Endothelial cell of hepatic sinusoid (primary cell): ENCODE data around the gene PISD.

Source experiments
- in situ Hi-C: cut with HindIII; loops from 2 replicates; pipeline ENCODE4 v1.10.0; 2017; ENCODE audit warnings: low sequenced_read_pairs

The PISD gene

DNA sequence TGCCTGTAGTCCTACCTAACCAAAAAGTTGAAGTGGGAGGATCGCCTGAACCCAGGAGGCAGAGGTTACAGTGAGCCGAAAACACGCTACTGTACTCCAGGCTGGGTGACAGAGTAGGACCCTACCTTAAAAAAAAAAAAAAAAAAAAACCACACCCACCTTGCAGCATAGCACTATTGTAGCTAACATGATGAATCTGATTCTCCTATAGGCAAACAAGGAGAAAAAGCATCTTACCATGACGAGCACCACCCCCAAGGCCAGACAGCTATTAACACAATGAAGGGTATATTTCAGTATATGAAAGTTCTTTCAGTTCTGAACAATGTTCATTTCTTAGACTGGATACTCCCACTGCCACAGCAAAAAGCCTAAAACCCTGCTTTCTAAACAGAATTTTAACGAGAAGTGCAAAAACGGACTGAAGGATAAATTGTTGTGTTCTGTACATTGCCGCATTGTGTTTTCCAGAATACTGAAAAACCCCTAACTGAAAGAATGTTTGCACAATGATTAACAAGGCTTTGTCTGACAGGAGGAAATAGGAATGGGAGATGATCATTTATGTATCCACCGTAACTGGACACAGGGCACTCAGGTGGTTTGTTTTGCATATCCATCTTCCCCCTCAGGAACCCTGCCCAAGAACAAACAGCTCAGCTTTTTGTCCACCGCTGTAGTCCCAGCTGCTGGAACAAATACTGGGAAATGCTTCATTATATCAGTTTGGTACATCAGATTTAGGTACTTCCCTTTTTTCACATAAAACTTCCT, 8.9 kb downstream of the PISD start:
- in situ Hi-C loops, result no loop called here

DNA sequence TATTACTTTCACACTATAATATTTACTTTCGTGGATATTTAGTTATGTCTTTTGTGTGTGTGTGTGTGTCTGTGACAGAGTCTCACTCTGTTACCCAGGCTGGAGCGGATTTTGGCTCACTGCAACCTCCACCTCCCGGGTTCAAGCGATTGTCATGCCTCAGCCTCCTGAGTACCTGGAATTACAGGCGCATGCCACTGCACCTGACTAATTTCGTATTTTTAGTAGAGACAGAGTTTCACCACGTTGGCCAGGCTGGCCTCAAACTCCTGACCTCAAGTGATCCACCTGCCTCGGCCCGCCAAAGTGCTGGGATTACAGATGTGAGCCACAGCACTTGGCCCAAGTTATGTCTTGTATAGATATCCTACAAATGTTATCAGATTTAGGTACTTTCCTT, 9.9 kb downstream of the PISD start:
- in situ Hi-C loops, result no loop called here

DNA sequence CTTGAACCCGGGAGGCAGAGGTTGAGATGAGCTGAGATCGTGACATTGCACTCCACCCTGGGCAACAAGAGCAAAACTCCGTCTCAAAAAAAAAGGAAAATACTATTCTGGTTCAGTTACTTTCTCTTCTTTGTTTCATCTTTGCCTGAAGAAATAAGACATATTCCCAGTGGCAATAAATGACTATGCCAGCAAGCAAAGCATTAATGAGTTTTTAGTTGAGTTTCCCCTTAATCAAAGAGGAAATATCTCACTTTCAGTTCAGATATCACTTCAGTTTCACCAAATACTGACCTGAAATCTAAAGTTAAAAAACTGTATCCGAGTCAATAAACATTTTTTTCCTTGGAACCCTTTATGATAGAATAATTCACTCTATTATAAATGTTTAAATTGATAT, 10.4 kb downstream of the PISD start:
- in situ Hi-C loops, result no loop called here

DNA sequence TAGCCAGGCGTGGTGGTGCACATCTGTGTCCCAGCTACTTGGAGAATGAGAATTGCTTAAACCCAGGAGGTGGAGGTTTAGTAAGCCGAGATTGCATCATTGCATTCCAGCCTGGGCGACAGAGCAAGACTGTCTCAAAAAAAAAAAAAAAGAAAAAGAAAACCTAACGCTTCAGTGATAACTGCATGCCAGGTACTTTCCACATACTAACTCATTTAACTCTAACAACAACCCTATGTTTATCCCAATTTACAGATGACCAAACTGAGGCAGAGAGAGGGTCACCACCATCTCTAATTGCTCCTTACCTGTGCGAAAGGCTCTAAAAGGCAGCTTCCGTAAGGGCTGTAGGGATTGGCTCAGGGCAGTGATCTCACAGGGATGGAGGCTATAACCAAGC, 11.6 kb downstream of the PISD start:
- in situ Hi-C loops, result no loop called here

DNA sequence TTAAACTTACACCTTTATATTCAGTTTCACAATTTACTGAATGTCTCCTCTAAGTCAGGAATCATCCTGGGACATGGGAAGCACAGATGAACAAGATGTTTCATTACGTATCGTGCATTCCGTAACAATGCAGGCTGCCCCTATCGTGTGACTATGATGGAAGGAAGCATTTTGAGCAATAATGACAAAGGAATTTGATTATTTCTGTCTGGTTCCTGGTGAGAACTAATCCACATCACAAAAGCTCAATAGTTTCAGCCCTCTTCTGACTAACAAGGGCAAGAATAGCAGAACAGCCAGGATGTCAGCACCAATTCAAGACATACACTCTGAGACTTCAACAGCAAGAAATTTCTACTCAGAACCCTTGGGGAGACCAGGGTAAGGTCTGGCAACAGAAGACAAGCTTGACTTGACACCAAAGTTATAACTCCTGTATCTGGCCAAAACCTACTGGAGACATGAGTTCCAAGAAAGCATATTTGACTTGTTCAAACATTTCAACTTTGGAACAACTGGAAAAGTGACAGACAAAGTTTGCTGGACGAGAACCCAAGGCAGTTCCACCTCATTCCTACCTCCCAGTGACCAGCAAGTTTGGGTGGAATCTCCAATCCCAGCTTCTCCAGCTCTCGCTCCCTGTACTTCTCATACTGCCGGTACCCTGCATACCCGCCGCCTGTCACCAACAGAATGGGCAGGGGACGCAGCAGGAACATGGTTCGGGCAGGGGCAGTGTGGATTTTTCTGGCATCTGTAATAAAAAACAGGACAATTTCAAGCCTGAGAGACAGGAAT, 14.3 kb downstream of the PISD start:
- in situ Hi-C loops, result no loop called here

DNA sequence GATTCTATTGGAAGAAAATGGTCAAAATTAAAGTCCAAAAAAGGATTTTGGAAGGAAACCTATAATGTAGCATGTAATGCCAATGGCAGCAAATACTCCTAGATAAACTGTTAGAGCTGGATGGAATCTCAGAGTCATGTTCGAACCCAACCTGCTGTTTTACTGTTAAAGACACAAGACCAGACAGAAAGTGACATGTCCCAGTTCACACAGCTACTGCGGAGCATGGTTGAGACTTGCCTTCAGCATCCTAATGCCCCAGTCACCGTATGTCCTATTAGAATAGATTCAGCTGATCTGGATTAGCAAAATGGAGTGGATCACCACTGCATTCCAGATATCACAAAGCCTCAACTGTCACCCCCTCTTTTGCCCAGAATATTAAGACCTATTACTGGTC, 14.9 kb downstream of the PISD start:
- in situ Hi-C loops, result no loop called here

DNA sequence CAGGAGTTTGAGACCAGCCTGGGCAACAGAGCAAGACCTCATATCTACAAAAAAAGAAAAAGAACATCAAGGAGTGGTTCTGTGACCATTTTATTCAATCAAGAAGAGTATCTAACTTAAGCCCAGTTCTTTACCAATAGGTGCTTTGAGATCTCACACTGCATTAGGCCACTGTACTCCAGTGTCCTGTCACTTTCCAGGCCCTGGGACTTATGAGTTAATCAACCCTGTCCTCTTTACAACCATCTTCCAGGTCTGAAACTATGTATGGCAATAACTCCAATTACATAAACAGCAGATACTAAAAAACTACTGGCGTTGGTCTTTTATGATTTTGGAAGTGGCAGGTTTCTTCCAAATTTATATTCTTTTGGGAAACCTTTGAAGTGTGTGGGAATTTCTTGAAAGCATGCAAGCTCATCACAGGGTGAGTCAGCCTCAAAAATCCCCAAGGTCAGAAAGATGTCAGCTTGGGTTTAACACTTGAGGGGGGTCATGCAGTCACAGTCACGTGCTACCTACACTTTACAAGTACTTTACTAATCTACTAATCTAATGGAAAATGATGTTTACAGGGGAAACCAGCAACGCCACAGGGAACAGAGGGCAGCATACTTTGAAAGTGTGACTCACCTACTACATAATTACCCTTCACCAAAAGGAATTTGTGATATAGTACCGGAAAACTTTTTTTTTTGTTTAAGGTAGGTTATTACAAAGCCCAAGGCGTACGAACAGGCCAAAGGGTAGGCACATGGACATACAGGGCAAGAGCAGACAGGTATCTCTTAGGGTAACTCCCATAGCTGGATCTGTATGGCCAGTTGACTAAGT, 15.6 kb downstream of the PISD start:
- in situ Hi-C loops, result no loop called here

DNA sequence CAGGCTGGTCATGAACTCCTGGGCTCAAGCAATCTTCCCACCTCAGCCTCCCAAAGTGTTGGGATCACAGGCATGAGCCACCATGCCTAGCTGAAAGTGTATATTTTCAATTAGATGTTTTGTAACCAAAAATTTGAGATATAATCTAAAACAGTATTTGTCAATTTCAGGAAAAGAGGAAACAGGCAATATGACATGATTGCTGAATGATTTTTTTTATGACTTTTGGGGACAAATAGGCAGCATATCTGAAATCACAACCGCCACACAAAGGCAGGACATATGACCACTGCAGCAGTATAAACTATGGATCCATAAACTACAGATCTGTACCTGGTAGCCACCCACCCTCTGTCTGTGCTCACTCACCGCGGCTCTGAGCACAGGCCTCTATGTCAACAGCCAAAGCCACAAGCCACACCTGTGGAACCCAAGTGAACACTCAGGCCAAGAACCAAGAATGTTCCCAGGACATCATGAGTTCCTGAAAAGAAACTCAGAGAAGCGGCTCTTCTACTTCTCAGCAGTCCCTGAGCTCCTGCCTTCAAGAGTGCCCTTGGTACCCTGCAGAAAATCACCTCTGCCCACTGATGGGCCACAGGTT, 22.5 kb downstream of the PISD start:
- in situ Hi-C loops, result no loop called here

DNA sequence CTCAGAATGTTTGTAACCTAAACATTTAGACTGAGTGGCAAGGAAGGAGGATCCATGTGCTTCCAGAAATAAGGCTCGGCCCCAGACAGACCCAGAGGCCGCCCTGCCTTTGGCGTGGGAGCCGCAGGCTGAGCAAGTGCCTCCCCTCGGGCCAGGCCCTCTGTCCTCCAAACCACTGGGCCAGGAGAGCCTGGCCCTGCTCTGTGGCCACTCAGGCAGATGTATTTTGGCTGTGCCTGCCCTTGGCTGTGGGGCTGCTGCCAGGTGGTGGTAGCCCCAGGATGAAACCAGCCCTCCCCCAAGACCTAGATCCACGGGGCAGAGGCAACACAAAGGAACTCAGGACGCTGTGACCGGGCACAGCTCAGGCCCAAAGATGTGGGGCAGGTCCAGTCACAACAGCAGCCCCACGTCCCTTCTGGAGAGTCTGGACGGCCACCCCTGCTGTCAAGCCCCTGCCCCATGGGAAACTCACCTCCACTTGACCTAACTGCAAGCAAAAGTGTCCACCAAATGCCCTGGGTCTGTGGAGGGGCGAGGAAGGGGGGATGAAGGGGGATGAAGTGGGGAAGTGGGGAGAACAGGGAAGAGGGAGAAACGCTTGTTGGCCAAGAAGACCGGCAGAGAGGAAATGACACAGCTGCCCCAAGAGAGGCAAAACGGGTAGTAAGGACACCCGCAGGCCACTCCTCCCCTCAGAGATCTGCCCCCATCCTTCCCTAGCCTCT, 24.0 kb downstream of the PISD start:
- in situ Hi-C loops, result no loop called here

DNA sequence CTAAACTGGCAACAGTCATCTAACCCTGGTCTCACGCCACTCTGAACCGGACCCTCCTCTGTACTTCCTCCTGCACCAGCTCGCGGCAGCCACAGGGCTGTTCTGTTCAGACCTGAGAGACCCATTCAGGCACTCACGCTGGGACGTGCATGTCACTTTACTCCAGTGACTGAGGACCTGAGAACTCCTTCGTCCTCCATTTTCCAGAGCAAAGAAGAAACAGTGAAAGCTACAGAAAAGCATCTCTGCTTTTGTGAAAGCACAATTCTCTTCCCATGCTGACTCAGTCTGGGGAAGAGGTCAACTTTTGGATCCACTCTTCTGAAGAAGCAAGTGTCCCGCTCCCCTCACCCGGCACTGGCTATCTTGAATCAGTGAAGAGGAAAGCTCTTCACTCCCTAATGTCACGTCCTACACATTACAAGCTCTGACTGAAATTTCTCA, 24.5 kb downstream of the PISD start:
- in situ Hi-C loops, result no loop called here

DNA sequence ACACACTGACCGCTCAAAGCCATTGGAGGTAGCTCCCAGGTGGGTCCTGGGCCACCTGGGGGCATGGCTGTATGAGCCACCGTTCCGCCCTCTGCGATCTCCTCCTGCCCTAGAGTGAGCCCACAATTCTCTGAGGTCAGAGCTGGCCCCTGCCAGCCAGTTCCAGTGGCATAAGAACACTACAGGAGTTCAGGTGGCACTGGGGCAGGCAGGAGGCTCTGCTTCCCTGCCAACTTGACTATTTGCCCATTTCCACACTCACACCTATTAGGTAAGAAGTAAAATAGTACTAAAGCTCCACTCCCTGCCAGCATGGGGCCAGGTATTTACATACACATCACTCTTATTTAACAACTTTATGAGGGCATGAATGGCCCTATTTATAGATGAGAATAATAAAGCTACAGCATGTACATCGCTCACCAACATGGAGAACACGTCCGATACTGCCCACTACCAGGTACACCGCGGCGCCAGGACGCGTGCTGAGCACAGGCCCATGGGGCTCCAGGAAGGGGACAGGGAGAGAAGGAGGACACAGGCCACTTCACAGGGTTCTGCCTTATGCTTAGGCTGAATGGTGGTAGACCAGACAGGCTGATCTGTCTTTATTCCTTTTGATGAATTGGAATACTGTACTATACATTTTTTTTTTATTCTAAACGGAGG, 26.2 kb downstream of the PISD start:
- in situ Hi-C loops, result no loop called here

DNA sequence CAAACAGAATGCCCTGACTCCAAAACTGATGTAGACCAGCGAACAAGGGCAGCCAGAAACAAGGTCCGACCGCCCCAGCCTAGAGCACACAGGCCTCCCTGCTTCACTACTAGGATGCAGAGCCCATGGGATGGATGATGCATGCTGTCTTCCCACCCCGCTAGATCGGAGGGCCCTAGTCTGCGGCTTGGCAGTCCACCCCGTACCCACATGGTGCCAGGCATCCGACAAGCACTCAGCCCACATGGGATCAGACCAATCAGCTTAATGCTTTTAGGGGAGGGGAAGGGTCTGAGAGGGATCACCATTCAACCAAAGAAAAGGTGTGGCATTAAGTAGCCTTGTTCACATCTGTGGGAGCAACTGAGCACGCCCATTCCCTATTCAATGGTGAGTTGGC, 30.6 kb downstream of the PISD start:
- in situ Hi-C loops, result no loop called here

DNA sequence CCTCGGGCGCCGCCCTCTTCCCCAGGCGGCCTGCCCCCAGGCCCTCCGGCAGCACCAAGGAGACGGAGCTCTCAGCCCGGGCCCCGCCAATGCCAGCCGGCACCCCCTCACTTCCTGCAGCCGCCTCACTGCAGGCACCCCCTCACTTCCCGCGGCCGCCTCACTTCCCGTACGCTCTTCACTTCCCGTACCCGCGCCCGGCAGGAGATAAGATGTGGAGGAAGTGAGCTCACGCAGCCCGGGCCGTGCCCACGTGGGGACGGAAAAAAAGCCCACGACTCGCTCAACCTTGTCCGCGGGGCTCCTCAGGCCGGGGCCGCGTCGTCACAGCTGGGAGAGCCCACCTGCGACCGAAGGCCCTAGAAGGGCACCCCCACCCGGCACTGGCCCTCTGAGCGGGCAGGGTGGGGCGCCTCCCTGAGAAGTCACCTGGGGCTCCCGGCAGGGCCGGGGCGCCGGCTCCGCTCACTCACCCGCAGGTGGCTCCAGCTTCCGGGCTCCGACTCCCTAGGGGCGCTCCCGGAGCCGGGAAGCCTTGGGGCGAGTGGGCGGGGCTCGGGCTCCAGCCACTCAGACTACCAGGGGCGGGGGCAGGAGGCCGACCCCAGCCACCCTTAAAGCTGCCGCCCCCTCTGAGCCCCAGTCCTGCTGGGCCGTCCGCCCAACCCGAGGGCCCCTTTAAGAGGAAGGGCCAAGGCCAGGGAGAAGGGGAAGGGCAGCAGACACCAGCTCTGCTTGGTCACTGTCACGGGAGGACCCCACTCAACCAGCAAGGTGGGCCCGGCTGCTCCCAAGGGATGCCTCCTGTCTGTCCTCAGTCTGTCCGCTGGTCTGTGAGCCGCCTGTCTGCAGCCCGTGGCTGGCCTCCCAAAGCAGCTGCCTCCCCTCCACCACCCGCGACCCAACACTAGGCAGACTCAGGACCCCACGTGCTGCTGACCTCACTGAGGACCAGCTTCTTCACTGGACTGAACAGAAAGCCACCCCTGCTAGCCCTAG, 31.4 kb downstream of the PISD start:
- in situ Hi-C loops, result no loop called here

DNA sequence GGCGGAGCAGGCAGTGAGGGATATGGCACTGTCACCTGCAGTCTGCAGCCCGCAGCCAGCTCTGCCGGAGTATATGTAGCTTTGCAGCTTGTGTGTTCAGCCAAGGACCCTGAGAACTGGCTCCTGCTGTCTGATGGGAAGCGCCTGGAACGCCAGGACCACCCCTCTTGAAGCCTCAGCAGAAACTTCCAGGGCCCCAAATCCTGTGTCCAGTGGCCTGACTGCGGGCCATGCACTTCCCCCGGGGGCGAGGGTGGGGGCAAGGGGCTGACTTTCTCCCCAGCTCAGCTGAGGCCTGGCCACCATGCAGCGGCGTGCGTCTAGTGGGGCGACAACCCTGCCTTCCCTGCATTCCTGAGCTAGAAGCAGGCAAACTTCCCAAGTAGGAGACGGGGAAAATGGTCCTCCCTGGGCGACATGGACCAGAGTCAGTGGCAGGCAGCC, 32.3 kb downstream of the PISD start:
- in situ Hi-C loops, result no loop called here

DNA sequence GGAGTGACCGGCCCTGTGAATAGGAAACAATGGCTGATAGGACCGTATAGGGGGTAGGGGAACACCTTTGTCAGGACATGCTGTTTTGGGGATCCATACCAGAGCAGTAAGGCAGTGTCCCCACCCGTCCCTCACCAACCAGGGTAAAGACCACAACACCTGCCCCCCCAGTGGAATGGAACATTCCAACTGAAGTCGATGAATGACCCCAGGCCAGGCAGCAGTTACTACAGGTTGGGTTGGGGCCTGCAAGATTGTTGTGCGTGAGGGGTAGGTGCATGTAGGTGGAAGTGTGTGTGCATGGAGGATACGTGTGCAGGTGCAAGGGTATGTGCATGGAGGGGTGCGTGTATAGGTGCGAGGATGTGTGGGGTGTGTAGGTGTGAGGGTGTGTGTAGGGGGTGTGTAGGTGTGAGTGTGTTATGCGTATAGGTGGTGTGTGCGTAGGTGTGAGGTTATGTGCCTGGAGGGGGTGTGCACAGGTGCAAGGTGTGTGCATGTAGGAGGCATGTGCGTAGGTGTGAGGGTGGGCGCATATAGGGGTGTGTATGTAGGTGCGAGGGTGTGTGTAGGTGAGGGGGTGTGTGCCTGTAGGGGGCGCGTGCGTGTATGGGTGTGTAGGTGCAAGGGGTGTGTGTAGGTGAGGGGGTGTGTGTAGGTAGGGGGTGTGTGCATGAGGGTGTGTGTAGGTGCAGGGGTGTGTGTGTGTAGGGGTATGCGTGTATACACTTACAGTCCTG, 32.9 kb downstream of the PISD start:
- in situ Hi-C loops, result no loop called here

DNA sequence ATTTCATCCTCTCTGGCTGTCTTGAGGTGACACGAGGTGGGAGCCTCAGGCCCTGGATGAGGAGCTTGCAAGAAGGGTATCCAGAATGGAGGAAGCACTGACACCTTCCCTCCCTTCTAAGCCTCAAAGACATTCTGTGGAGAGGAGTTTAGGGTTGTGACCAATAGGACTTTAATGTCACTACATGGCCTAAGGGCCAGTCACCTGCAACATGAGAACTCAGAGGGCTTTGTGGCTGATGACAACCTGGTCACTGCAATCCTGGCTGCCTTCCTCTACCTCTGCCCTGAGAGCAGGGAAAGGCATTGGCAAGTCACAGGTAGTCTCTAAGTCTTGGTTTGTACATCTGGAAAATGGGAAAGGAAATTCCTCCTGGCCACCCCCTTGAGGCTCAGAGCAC, 33.7 kb downstream of the PISD start:
- in situ Hi-C loops, result no loop called here

DNA sequence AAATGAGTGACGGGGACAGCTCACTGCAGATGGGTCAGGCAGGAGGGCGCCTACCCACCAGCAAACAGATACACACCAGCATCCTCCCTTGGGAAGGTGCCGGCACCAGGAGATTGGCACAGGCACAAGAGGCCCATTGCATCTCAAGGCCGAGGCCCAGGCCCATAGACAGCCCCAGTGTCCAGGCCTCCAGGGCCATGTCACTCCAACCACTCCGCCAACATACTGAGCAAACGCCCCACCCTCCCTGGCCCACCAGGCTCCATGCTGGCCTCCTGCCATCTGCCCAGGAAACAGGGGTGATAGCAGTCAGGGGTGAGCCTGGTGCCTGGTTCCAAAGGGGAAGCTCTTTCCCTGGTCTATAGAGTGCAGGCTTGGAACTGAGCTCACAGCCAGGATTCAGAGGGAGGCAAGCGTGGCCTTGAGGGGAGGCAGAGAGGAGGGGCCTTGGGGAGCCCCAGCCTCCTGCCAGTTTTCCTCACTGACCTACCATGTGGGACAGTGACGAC, 34.7 kb downstream of the PISD start:
- in situ Hi-C loops, result no loop called here
